HG03520 (cell line): Measurements from ENCODE around the gene NQO2.
"Not testable (repeated sequence)": the region's sequence is repeated elsewhere in the genome, so short reads cannot be mapped to it uniquely, and the experiment has no call there.

ENCODE experiments used
- ATAC-seq: cut with Tn5 transposase; IDR thresholded peaks from one replicate; pipeline ENCODE4 v1.9.1; 2021; ENCODE audit warnings: mild to moderate bottlenecking, moderate library complexity; ENCODE audit not compliant: unreplicated experiment

NQO2 gene

DNA sequence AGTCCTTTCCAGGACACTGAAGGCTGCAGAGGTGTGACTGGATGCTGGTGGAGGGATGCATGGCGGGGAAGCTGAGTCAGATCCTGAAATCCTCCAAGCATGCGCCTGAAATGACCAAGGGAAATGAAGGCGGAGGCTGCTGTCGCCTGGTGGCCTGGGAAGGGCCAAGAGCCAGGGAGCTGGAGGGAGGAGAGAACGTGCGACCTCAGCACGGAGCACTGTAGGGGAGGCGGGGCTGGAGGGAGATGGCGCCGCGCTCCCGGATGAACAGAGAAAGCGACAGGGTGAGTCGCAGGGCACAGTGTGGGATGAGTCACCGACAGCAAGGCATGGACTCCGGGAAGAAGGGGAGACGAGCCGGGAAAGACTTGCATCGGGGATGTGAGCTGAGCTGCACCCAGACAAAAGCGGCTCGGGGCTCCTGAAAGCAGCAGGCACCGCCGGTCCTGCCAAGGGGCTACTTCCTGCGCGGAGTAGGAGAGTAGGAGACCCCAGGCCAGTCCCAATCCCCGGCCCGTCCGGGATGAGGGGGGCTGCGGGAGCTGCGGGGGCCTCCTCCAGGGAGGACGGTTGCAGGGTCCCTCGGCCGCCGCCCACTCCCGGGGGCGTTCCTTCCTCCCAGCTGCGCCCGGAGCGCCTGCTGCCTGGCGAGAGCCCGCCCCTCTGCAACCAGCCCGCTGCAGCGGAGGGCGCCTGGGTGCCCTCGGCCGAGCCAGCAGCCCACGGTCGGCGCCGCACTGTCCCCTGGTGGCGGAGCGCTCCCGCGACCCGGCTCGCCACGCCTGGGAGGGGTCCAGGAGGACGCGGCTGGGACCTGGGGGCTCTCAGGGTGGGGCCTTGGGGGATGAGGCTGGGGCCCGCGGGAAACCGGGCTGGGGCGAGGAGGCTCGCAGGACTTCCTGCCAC lies 11.0 kb upstream of the NQO2 start:
- peak; percentile 51 for ATAC-seq

DNA sequence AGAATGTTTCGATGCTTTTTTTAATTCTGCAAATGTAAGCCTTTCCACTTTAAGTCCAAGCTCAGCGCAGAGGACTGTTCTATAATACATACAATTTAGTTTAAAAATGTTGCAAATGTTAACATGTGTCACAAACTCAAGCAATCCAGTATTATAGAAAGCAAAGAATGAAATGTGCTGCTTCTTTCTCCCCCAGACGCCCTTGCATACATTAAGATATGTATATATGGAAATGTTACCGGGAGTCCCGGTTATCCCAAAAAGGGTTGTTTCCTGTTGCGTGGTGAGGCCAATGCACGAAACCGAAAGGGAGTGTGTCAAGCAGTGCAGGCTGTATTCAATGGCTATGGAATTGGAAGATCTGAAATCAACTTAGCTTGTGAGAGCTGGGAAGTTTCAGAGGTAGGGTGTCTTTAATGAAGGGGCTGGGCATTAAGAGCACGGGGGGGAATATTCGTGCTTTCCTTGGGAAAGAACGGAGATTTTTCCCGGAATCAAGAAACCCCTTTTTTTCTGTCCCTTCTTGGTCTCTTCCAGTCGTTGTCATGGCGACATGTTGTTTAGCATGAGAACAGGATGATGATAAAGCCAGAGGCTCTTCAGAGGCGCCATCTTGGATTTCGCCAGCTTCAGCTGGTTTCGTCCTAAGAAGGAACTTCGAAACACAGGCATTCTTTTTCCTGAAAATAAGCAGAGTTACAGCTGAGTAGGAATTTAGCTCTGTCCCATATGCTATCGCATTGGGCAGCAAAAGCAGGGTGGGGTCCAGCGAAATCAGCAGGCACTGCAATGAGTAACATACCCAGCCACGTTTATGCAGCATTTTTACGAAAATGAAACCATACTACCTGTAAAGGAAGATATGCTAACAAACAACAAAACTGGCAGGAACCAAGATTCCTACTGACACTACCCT lies 10.1 kb upstream of the NQO2 start:
- peak; percentile 66 for ATAC-seq

GRCh38 chr6:2990248-2990931 lies 9.3 kb upstream of the NQO2 start:
- ATAC-seq = no peak

DNA sequence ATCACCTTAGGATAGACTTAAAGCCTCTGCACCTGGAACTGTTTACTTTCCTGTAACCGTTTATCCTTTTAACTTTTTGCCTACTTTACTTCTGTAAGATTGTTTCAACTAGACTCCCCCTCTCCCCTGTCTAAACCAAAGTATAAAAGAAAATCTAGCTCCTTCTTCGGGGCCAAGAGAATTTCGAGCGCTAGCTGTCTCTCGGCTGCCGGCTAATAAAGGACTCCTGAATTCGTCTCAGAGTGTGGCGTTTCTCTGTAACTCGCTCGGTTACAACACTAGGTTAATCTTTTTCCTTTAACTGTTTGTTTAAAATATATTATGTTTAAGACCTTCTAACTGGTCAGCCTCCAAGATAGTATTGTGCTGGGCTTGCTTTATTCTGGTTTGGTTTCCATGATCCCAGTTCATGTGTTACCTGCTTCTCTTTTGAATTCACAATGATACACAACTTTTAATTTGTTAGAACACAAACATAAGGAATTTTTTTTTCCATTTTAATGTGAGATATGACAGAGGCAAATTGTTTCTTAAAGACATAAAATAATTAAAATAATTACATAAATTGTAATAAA lies 8.7 kb upstream of the NQO2 start:
- no peak for ATAC-seq

DNA sequence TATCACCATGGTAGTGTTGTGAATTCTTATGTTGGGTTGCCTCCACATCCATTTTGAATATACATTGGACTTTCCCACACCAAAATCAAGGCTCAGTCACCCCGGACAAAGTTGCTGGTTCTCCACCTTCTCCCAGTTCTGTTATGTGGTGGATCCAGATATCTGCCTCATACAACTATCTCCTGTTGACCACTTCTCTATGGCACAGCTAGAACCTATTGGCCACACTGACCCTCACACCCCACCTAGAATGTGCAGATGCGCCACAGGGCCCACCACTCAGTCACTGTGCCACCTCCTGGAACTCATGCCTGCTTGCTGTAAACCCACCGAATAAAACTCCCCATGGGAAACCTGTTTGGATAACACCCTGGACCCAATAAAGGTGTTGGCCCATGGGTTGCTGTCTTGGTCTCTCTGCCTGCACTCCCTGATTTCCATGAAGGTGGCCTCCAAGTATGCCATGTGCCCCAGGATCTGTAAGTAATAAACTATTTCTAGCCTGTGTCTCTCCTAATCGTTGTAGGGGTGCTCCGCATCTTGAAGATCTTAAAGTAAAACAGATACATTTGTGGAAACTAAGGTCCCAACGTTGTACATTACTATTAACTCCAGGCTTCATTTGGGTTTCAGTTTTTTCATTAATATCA lies 7.2 kb upstream of the NQO2 start:
- no peak for ATAC-seq

- no peak for ATAC-seq
Observed at GRCh38 chr6:2993755-2994317, 5.9 kb upstream of the NQO2 start.

- not testable (repeated sequence) for ATAC-seq
Observed at GRCh38 chr6:2998249-2998997, 1.3 kb upstream of the NQO2 start.

DNA sequence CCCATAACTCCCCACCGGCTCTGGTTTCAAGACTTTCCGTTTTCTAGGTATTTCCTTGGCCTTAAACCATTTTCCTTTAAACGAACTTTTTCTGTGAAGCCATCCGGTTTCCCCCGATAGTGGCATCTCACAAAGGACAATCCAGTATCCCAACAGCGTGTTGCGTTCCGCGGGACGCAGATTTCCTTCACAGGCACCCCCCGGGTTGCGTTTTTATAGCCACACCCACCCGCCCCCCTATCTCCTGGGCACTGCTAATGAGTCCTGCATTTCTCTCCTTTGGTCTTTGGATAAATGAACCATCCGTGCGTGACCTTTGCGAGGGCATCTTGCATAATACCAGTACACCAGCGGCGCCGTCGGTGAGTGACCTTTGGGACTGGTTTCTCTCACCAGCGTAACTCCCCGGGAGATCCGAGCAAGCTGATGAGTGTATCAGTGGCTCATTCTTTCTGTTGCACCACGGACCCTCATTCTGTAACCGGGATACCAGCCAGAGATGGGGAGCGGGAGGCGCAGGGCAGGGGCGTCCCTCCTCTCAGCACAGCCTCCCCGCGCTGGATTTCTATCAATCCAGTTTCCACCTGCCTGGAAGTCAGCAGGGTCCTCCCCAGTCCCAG lies 586 bp upstream of the NQO2 start:
- ATAC-seq = no peak

GRCh38 chr6:3001146-3001772 lies 1.6 kb downstream of the NQO2 start:
- ATAC-seq = no peak

GRCh38 chr6:3001773-3002293 lies 2.1 kb downstream of the NQO2 start:
- ATAC-seq = no peak

GRCh38 chr6:3003226-3003625 lies 3.5 kb downstream of the NQO2 start:
- ATAC-seq = not testable (repeated sequence)

- no peak for ATAC-seq
Observed at GRCh38 chr6:3005077-3005476, 5.4 kb downstream of the NQO2 start.

GRCh38 chr6:3005874-3006273 lies 6.2 kb downstream of the NQO2 start:
- ATAC-seq = no peak

- ATAC-seq = no peak
Observed at GRCh38 chr6:3006476-3006875, 6.8 kb downstream of the NQO2 start.

DNA sequence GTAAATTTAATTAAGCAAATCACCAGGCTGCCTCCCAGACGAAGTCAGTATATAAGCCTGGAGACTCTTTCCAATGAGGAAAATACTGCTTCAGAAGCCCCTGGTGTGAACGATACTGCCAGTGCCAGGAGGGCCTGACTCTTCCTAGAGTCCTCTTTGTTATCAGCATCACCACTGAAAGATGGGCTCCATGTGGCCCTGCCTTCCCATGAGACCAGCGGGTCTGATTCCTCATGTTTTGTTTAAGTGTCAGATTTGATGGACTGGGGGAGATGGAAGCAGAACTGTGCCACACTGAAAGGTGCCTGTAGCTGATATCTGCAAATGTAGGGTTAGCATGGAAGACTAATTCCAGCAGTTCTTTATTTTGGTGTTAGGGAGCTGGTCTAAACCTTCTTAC lies 7.9 kb downstream of the NQO2 start:
- no peak for ATAC-seq

DNA sequence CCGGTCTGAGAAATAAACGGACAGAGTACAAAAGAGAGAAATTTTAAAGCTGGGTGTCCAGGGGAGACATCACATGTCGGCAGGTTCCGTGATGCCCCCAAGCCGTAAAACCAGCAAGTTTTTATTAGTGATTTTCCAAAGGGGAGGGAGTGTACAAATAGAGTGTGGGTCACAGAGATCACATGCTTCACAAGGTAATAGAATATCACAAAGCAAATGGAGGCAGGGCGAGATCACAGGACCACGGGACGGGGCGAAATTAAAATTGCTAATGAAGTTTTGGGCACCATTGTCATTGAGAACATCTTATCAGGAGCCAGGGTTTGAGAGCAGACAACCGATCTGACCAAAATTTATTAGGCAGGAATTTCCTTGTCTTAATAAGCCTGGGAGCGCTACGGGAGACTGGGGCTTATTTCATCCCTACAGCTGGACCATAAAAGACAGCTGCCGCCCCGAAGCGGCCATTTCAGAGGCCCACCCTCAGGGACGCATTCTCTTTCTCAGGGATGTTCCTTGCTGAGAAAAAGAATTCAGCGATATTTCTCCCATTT lies 9.1 kb downstream of the NQO2 start:
- not testable (repeated sequence) for ATAC-seq

- no peak for ATAC-seq
Observed at GRCh38 chr6:3009930-3010329, 10.2 kb downstream of the NQO2 start.

GRCh38 chr6:3011158-3011557 lies 11.5 kb downstream of the NQO2 start:
- no peak for ATAC-seq
